Loucy (cell line): Measurements from ENCODE around the gene NOP16.

Experiments used
- H2AFZ ChIP-seq: fragments of 200-600 bp; sonication (generic); 2 replicates; pipeline ENCODE4 v1.6.0; 2016; ENCODE audit warnings: antibody characterized with exemption, mild to moderate bottlenecking, low read length, moderate library complexity
- H3F3A ChIP-seq: fragments of 200-600 bp; 2 replicates; pipeline ENCODE4 v1.6.0; 2016; ENCODE audit warnings: antibody characterized with exemption, low read depth, mild to moderate bottlenecking
- H3K27me3 ChIP-seq: fragments of 200-600 bp; sonication (generic); 2 replicates; pipeline ENCODE4 v1.6.1; 2014; ENCODE audit warnings: low read length, mild to moderate bottlenecking; ENCODE audit not compliant: insufficient read depth, poor library complexity, severe bottlenecking
- H3K36me3 ChIP-seq: fragments of 200-600 bp; sonication (generic); 2 replicates; pipeline ENCODE4 v1.6.1; 2016; ENCODE audit warnings: low read length; ENCODE audit not compliant: insufficient read depth
- H3K4me1 ChIP-seq: fragments of 200-600 bp; sonication (generic); 2 replicates; pipeline ENCODE4 v1.5.1; 2014; ENCODE audit warnings: low read length, mild to moderate bottlenecking; ENCODE audit not compliant: insufficient read depth, poor library complexity, severe bottlenecking
- H3K4me2 ChIP-seq: fragments of 200-600 bp; sonication (generic); 2 replicates; pipeline ENCODE4 v1.6.0; 2014; ENCODE audit warnings: antibody characterized with exemption, low read length, low read depth, mild to moderate bottlenecking; ENCODE audit not compliant: poor library complexity, severe bottlenecking
- H3K4me3 ChIP-seq: fragments of 200-600 bp; sonication (generic); 2 replicates; pipeline ENCODE4 v1.5.1; 2014; ENCODE audit warnings: low read length, mild to moderate bottlenecking, mixed read lengths; ENCODE audit not compliant: poor library complexity, severe bottlenecking
- H3K79me2 ChIP-seq: fragments of 200-600 bp; sonication (generic); 2 replicates; pipeline ENCODE4 v1.6.1; 2014; ENCODE audit warnings: low read length; ENCODE audit not compliant: insufficient read depth
- H3K9ac ChIP-seq: fragments of 200-600 bp; sonication (generic); 2 replicates; pipeline ENCODE4 v1.6.0; 2014; ENCODE audit warnings: mild to moderate bottlenecking, low read depth, low read length, moderate library complexity; ENCODE audit not compliant: poor library complexity, severe bottlenecking
- H3K9me2 ChIP-seq: fragments of 200-600 bp; sonication (generic); replicated peaks from 2 replicates; pipeline ENCODE4 v1.6.1; 2016; ENCODE audit warnings: low read depth, low read length, mixed read lengths
- H3K9me3 ChIP-seq: fragments of 200-600 bp; sonication (generic); 2 replicates; pipeline ENCODE4 v1.6.1; 2014; ENCODE audit warnings: mild to moderate bottlenecking, antibody characterized with exemption, low read length, low read depth; ENCODE audit not compliant: insufficient read depth
- H4K20me1 ChIP-seq: fragments of 200-600 bp; sonication (generic); 2 replicates; pipeline ENCODE4 v1.6.0; 2014; ENCODE audit warnings: antibody characterized with exemption, low read length, mild to moderate bottlenecking; ENCODE audit not compliant: insufficient read depth, poor library complexity, severe bottlenecking
- CTCF ChIP-seq: fragments of 200-600 bp; sonication (generic); conservative IDR thresholded peaks from 2 replicates; pipeline ENCODE4 v1.5.1; 2014; ENCODE audit warnings: mild to moderate bottlenecking, antibody characterized with exemption, low read length
- EZH2phosphoT487 ChIP-seq: fragments of 200-600 bp; IDR thresholded peaks from 2 replicates; pipeline ENCODE4 v1.6.1; 2018; ENCODE audit warnings: antibody characterized with exemption, mild to moderate bottlenecking, moderate library complexity, borderline replicate concordance

Gene NOP16

DNA sequence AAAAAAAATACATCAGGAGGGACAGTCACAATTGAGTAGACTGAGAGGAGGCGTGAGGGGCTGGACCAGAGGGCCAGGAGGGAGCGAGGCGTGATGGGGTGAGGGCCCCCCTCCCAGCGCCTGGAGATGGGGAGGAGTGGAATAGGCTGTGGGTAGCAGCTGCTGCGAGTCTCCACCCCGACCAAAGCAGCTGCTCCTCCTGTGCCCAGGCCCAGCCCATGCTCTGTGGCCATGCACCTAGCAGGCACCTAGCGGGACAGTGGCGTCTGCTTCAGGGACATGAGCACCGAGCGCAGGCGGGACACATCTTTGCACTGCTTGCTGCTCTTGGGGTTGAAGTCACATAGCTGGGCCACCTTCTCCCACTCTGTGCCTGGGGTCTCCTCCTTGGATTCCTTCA lies 4.1 kb upstream of the NOP16 start:
- H3K4me3 ChIP-seq: no peak overlapping the region
- H4K20me1 ChIP-seq: no peaks in the 10 kb centered on the region
- no peaks in the 10 kb centered on the region for H3F3A ChIP-seq
- no peak overlapping the region for H2AFZ ChIP-seq
- H3K9me2 ChIP-seq: no peaks in the 10 kb centered on the region
- H3K79me2 ChIP-seq: peaks cover 16% of the 10 kb centered on the region
- H3K4me2 ChIP-seq: no peak overlapping the region
- no peaks in the 10 kb centered on the region for H3K4me1 ChIP-seq
- TF ChIP-seq EZH2phosphoT487 (no peak), CTCF (no peak)
- no peaks in the 10 kb centered on the region for H3K36me3 ChIP-seq
- H3K9me3 ChIP-seq: no peaks in the 10 kb centered on the region
- no peaks in the 10 kb centered on the region for H3K27me3 ChIP-seq
- no peak overlapping the region for H3K9ac ChIP-seq

DNA sequence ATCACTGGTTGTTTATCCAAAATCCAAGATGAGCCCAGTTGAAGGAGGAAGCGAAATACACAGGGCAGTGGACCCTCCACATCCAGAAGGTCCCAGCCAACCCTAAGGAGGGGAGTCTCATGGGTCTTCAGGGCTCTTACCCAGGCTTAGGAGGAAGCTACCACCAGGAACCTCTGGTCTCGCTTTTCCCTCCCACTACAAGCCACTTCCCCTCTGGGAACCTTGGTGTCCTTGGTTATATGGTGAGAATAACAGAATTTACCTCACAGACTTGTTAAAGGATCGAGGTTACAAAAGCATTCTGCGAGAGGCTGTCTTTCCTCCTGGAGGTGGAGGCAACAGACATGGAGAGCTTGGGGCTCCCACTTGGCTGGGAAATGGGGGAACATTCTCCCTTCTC lies 3.6 kb upstream of the NOP16 start:
- Histone ChIP-seq H3F3A (no peaks in the 10 kb centered on the region), H3K9me2 (no peaks in the 10 kb centered on the region), H3K4me2 (no peak overlapping the region), H3K9me3 (no peaks in the 10 kb centered on the region), H3K27me3 (no peaks in the 10 kb centered on the region), H2AFZ (no peak overlapping the region), H3K4me3 (no peak overlapping the region), H4K20me1 (no peaks in the 10 kb centered on the region), H3K4me1 (no peaks in the 10 kb centered on the region), H3K36me3 (no peaks in the 10 kb centered on the region), H3K79me2 (peaks cover 22% of the 10 kb centered on the region), H3K9ac (no peak overlapping the region)
- TF ChIP-seq CTCF (no peak), EZH2phosphoT487 (no peak)

GRCh38 chr5:176391479-176391878 lies 3.1 kb upstream of the NOP16 start:
- H2AFZ ChIP-seq: no peak overlapping the region
- H3K9me2 ChIP-seq: no peaks in the 10 kb centered on the region
- TF ChIP-seq CTCF (no peak), EZH2phosphoT487 (no peak)
- H3K4me3 ChIP-seq: no peak overlapping the region
- H3K27me3 ChIP-seq: no peaks in the 10 kb centered on the region
- peaks cover 3% of the 10 kb centered on the region for H3K4me1 ChIP-seq
- no peaks in the 10 kb centered on the region for H3K9me3 ChIP-seq
- no peak overlapping the region for H3K9ac ChIP-seq
- H3F3A ChIP-seq: no peaks in the 10 kb centered on the region
- H3K4me2 ChIP-seq: no peak overlapping the region
- no peaks in the 10 kb centered on the region for H4K20me1 ChIP-seq
- no peaks in the 10 kb centered on the region for H3K36me3 ChIP-seq
- H3K79me2 ChIP-seq: peaks cover 27% of the 10 kb centered on the region
